RWPE1 (cell line): ENCODE results near the gene FRAS1.

Source experiments
- CTCF ChIA-PET: fragments of 350-600 bp; sonication (Branson Sonifier 250); formaldehyde crosslinking; extraction: SDS; loops from one replicate; lab custom pipeline; 2021; lab: Yijun Ruan, JAX
- POLR2A ChIA-PET: fragments of 400-600 bp; formaldehyde crosslinking; extraction: SDS; loops from one replicate; lab custom pipeline; 2020; ENCODE audit warnings: antibody characterized with exemption; ENCODE audit not compliant: low non-redundant PET; lab: Yijun Ruan, JAX
- DNase-seq: peaks from one replicate; pipeline ENCODE4 v3.0.0; 2012; ENCODE audit warnings: low spot score
- H3K27ac ChIP-seq: fragments of 450-650 bp; 2 replicates; pipeline ENCODE4 v1.5.1; 2017
- CTCF ChIP-seq: fragments of 450-650 bp; conservative IDR thresholded peaks from 2 replicates; pipeline ENCODE4 v1.5.1; 2017; ENCODE audit warnings: low read depth, mild to moderate bottlenecking

The FRAS1 gene

GRCh38 chr4:78138252-78138651 lies 81.1 kb downstream of the FRAS1 start:
- no peak for TF ChIP-seq CTCF
- ChIA-PET CTCF (interaction anchor here (0.6 kb wide), 1 partner anchor 379 kb away, joined by 3 read pairs; no protein-coding TSS in a partner anchor), POLR2A (no interaction called here)
- DNase-seq = no peak
- no peak overlapping the region for H3K27ac ChIP-seq

GRCh38 chr4:78143634-78144033 lies 86.5 kb downstream of the FRAS1 start:
- DNase-seq = no peak
- no peak for TF ChIP-seq CTCF
- H3K27ac ChIP-seq = no peak overlapping the region
- POLR2A ChIA-PET = interaction anchor here (0.6 kb wide), 2 partner anchors 11 to 1164 kb away, joined by 3 to 4 read pairs; no protein-coding TSS in a partner anchor
- CTCF ChIA-PET = no interaction called here

- no peak for TF ChIP-seq CTCF
- ChIA-PET POLR2A (no interaction called here), CTCF (interaction anchor here (0.6 kb wide), 2 partner anchors 41 to 92 kb away, joined by 3 read pairs; no protein-coding TSS in a partner anchor)
Measured at GRCh38 chr4:78145008-78145407, 87.9 kb downstream of the FRAS1 start.

GRCh38 chr4:78145622-78146021 lies 88.5 kb downstream of the FRAS1 start:
- TF ChIP-seq CTCF = no peak
- no peak overlapping the region for H3K27ac ChIP-seq
- ChIA-PET POLR2A (no interaction called here), CTCF (interaction anchor here (0.6 kb wide), 2 partner anchors 41 to 92 kb away, joined by 3 read pairs; no protein-coding TSS in a partner anchor)
- DNase-seq = no peak

More at GRCh38 chr4:78145008-78145407, 87.9 kb downstream of the FRAS1 start:
- H3K27ac ChIP-seq = no peak overlapping the region
- no peak for DNase-seq

GRCh38 chr4:78149751-78150542 lies 92.8 kb downstream of the FRAS1 start:
- no peak for DNase-seq
- no peak overlapping the region for H3K27ac ChIP-seq
- TF ChIP-seq CTCF = no peak
- ChIA-PET POLR2A (no interaction called here), CTCF (no interaction called here)

- CTCF ChIA-PET = no interaction called here
- TF ChIP-seq CTCF = no peak
- DNase-seq = no peak
- no peak overlapping the region for H3K27ac ChIP-seq
- POLR2A ChIA-PET = no interaction called here
Measured at GRCh38 chr4:78150543-78150864, 93.4 kb downstream of the FRAS1 start.
